GM10847 (cell line): ENCODE data around the gene MUC5B.

Experiments
- POLR2A ChIP-seq: IDR thresholded peaks from 2 replicates; pipeline ENCODE4 v1.6.1; 2011; ENCODE audit not compliant: insufficient read length; ENCODE audit errors: extremely low read depth

The MUC5B gene

GRCh38 chr11:1200611-1201191, 22.2 kb upstream of the MUC5B start:
- TF ChIP-seq POLR2A, result no peak

GRCh38 chr11:1201395-1202153, 21.3 kb upstream of the MUC5B start:
- TF ChIP-seq POLR2A, result no peak

GRCh38 chr11:1202154-1202775, 20.6 kb upstream of the MUC5B start:
- TF ChIP-seq POLR2A, result no peak

- no peak for TF ChIP-seq POLR2A
These were observed 19.9 kb upstream of the MUC5B start for GRCh38 chr11:1202776-1203504.

GRCh38 chr11:1203505-1204271, 19.2 kb upstream of the MUC5B start:
- no peak for TF ChIP-seq POLR2A

- TF ChIP-seq POLR2A, result no peak
These were observed 18.3 kb upstream of the MUC5B start for GRCh38 chr11:1204381-1205101.

GRCh38 chr11:1205121-1205986, 17.5 kb upstream of the MUC5B start:
- TF ChIP-seq POLR2A, result no peak

- no peak for TF ChIP-seq POLR2A
These were observed 16.9 kb upstream of the MUC5B start for GRCh38 chr11:1205987-1206331.

- no peak for TF ChIP-seq POLR2A
These were observed 16.2 kb upstream of the MUC5B start for GRCh38 chr11:1206391-1207271.

- no peak for TF ChIP-seq POLR2A
These were observed 15.3 kb upstream of the MUC5B start for GRCh38 chr11:1207401-1208143.

GRCh38 chr11:1208144-1208393, 14.8 kb upstream of the MUC5B start:
- no peak for TF ChIP-seq POLR2A

- no peak for TF ChIP-seq POLR2A
These were observed 14.2 kb upstream of the MUC5B start for GRCh38 chr11:1208394-1209261.
